LNCaP clone FGC (cell line): ENCODE measurements around the gene CCDC88C.
A peak's percentile ranks its signal among the peaks of the same experiment; 100 is the strongest.

ENCODE experiments used
- DNase-seq: peaks from one replicate; pipeline ENCODE4 v3.0.0-alpha.2; 2011; ENCODE audit warnings: low read depth
- H3K4me3 ChIP-seq: 2 replicates; pipeline ENCODE4 v1.5.1; 2011; ENCODE audit warnings: mild to moderate bottlenecking, low read depth, low read length, control low read depth
- TF ChIP-seq, protein P1 (sequence below): IDR thresholded peaks from 2 replicates; pipeline ENCODE4 v1.5.1; 2012; ENCODE audit warnings: mild to moderate bottlenecking; ENCODE audit not compliant: control insufficient read depth, insufficient read depth; ENCODE audit errors: extremely low read depth

The CCDC88C gene

DNA sequence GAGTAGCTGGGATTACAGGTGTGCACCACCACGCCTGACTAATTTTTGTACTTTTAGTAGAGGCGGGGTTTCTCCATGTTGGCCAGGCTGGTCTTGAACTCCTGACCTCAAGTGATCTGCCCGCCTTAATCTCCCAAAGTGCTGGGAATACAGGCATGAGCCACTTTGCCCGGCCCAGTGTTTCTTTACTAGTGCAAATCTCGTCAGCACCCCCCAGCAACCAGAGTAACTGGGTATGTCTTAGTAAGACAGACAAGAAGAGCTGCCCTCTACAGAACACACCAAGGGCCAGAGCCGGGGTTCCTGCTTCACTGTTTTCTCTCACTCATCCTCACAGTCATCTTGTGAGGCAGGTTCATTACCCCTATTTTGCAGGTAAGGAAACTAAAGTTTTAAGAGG is 94.6 kb downstream of the CCDC88C start:
- no peak for DNase-seq
- TF ChIP-seq, protein P1, sequence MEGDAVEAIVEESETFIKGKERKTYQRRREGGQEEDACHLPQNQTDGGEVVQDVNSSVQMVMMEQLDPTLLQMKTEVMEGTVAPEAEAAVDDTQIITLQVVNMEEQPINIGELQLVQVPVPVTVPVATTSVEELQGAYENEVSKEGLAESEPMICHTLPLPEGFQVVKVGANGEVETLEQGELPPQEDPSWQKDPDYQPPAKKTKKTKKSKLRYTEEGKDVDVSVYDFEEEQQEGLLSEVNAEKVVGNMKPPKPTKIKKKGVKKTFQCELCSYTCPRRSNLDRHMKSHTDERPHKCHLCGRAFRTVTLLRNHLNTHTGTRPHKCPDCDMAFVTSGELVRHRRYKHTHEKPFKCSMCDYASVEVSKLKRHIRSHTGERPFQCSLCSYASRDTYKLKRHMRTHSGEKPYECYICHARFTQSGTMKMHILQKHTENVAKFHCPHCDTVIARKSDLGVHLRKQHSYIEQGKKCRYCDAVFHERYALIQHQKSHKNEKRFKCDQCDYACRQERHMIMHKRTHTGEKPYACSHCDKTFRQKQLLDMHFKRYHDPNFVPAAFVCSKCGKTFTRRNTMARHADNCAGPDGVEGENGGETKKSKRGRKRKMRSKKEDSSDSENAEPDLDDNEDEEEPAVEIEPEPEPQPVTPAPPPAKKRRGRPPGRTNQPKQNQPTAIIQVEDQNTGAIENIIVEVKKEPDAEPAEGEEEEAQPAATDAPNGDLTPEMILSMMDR: no peak

DNA sequence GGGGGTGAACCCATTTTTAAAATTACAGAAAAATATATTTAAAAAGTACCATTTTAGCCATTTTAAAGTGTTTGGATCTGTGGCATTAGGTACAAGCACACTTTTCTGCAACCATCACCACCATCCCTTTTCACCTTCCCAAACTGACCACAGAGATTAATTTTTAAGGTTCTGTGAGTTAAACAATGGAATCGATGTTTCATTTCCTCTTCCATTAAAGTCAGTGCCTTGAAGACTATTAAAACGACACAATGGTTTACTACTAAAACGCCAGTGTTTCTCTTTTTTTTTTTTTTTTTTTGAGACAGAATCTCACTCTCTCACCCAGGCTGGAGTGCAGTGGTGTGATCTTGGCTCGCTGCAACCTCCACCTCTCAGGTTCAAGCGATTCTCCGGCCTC is 95.0 kb downstream of the CCDC88C start:
- DNase-seq: no peak
- TF ChIP-seq, protein P1: no peak
- no peak overlapping the region for H3K4me3 ChIP-seq

More for the DNA sequence above, 94.6 kb downstream of the CCDC88C start:
- H3K4me3 ChIP-seq: no peak overlapping the region

DNA sequence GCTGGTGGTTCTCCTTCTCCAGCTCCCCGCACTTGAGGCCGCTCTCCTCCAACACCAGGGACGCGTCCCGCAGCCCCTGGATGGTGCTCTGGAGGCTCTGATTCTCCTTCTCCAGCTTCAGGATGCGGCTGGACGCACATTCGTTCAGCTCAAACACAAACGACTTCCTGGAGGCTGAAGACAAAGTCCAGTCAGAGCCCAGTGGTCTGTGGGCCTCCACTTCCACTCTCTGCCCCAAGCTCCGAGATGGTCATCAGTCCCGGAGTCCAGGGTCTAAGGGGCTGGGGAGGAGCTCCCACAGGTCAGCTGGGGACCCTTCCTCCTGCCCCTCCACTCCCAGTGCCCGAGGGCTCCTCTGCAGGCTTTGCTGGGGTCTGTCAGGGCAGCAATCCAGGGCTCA is 96.5 kb downstream of the CCDC88C start:
- DNase-seq: no peak
- no peak overlapping the region for H3K4me3 ChIP-seq
- TF ChIP-seq, protein P1: no peak

DNA sequence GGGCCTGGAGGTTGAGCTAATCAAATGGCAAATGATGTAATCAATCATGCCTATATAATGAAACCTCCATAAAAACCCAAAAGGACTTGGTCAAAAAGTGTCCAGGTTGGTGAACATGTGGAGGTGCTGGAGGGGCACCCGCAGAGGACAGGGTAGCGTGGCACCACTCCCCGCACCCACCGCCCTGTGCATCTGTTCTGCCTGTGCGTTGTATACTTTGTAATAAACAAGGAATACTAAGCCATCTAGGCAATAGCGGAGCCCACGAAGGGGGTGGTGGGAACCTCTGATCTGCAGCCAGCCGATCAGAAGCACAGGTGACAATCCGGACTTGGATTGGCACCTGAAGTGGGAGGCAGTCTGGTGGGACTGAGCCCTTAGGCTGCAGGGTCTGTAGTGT is 97.4 kb downstream of the CCDC88C start:
- TF ChIP-seq, protein P1: no peak
- DNase-seq: no peak
- H3K4me3 ChIP-seq: no peak overlapping the region

DNA sequence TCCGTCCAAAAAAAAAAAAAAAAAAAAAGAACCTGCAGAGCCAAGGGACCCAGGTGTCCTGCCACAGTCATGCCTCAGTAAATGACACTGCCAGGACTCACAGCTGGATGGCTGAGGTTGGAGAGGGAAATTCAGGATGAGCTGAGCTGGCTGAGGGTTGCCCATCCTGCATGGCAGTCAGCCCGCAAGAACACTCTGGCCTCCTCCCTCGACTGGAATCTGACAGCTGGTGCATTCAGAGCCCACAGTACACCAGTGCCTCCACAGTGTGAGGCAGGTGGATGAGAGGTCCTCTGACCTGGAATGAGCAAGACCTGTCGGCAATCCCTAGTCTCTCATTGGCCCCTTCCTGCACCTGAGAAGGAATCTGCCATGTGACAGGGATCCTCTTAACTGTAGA is 98.7 kb downstream of the CCDC88C start:
- H3K4me3 ChIP-seq: no peak overlapping the region
- TF ChIP-seq, protein P1: no peak
- no peak for DNase-seq

DNA sequence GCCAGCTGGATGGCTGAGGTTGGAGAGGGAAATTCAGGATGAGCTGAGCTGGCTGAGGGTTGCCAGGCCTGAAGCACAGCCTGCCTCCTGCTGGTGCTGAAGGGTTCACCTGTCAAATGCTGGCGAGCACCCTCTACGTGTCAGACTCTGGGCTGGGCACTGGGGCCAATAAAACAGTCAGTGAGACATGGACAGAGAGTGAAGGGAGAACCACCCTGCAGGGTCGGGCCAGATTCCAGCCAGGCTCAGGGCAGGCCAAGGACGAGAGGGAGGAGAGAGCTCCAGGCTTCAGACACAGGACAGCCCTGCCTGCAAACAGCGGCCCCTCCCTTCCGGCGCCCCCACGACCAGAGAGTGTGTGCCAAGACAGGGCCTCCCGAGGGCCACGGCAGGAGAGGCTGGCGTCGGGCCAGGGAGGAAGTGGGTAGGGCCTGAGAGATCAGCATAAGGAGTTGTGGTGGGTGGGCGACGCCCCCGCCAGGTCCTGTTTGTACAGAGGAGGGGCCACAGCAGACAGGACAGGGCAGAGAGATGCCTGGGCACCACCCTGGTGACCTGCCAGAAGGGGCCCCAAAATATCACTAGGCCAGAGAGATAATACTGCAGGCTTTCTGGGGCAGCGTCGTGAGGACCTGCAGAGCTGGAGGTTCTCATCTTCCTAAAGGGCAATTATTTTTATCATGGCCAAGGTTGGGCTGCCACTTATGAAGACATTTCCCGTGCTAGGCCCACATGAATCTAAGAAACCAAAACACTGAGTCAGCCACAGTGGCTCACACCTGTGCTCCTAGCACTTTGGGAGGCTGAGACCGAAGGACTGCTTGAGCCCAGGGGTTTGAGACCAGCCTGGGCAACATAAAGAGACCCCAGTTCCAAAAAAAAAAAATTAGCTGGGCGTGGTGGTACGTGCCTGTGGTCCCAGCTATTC is 100.0 kb downstream of the CCDC88C start:
- TF ChIP-seq, protein P1: peak; percentile 75
- H3K4me3 ChIP-seq: no peak overlapping the region
- peak; percentile 88 for DNase-seq

DNA sequence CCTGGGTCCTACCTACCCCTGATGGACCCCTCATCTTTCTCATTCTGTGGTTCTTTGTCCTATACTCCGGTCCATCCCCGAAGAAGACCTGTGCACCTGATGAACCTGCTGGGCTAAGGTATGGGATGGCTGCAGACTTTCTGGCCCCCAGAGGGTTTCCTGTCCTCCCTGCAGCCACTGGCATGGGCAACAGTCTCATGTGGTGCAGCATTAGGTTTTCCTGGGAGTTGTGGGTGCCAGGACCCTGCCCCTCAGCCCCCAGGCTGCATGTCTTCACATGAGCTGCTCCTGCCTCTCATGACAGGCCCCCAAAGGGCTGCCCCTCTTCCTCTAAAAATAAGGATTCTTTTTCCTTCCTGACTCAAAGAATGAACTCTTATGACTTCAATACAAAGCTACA is 100.9 kb downstream of the CCDC88C start:
- H3K4me3 ChIP-seq: no peak overlapping the region
- no peak for DNase-seq
- TF ChIP-seq, protein P1: no peak
